ENCODE results near the gene CREB5.

- no peak for TF ChIP-seq SP1 (IDR thresholded peaks at IDR 0.05; ENCODE audit: low read depth)
- no peak for TF ChIP-seq ZNF274 (IDR thresholded peaks at IDR 0.05; ENCODE audit: low read depth, low read length)
- TF ChIP-seq, protein P1, sequence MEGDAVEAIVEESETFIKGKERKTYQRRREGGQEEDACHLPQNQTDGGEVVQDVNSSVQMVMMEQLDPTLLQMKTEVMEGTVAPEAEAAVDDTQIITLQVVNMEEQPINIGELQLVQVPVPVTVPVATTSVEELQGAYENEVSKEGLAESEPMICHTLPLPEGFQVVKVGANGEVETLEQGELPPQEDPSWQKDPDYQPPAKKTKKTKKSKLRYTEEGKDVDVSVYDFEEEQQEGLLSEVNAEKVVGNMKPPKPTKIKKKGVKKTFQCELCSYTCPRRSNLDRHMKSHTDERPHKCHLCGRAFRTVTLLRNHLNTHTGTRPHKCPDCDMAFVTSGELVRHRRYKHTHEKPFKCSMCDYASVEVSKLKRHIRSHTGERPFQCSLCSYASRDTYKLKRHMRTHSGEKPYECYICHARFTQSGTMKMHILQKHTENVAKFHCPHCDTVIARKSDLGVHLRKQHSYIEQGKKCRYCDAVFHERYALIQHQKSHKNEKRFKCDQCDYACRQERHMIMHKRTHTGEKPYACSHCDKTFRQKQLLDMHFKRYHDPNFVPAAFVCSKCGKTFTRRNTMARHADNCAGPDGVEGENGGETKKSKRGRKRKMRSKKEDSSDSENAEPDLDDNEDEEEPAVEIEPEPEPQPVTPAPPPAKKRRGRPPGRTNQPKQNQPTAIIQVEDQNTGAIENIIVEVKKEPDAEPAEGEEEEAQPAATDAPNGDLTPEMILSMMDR (IDR thresholded peaks at IDR 0.05 in 2 of 3, conservative IDR thresholded peaks at IDR 0.05 in 1 of 3; ENCODE audit: borderline replicate concordance in 1 of 3, insufficient read depth in 1 of 3, low read depth in 2 of 3, low read length in 2 of 3): no peak
- TF ChIP-seq YY1 (IDR thresholded peaks at IDR 0.05; ENCODE audit: extremely low read depth, insufficient replicate concordance, low read depth, low read length): no peak
- no peak for TF ChIP-seq TCF7L2 (IDR thresholded peaks at IDR 0.05; ENCODE audit: borderline replicate concordance, extremely low read depth, insufficient read depth, insufficient read length)
- TF ChIP-seq EZH2 (IDR thresholded peaks at IDR 0.05): no peak
- no peak for TF ChIP-seq POLR2A (IDR thresholded peaks at IDR 0.05; ENCODE audit: borderline replicate concordance, extremely low read depth, insufficient read depth, insufficient read length)
- TF ChIP-seq, protein P2, sequence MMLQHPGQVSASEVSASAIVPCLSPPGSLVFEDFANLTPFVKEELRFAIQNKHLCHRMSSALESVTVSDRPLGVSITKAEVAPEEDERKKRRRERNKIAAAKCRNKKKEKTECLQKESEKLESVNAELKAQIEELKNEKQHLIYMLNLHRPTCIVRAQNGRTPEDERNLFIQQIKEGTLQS (IDR thresholded peaks at IDR 0.05): no peak
- TF ChIP-seq EZH2phosphoT487 (IDR thresholded peaks at IDR 0.05; ENCODE audit: borderline replicate concordance): no peak
- TF ChIP-seq POLR2AphosphoS5 (IDR thresholded peaks at IDR 0.05; ENCODE audit: low read depth, low read length): no peak
- no peak for TF ChIP-seq CEBPB (IDR thresholded peaks at IDR 0.05; ENCODE audit: low read depth)
Measured at GRCh38 chr7:28725045-28725642, 312.8 kb downstream of the CREB5 start.
